ENCODE results near the gene CCT3.
A peak's percentile ranks its signal among the peaks of the same experiment; 100 is the strongest.

Gene CCT3

DNA sequence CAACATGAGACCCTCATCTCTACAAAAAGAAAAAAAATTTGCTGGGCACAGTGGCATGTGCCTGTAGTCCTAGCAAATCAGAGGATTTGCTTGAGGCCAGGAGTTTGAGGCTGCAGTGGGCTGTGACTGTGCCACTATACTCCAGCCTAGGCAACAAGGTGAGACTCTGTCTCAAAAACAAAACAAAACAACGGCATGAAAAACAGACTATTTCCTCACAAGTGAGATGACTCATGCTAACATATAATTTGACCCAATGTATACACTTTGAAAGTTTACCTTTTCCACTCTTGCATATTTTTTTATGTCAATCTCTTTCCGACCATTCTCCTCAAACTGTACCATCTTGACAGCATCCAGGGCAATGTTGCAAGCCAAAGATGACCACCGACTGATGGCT, 17.5 kb downstream of the CCT3 start:
- DNase-seq = no peak

DNA sequence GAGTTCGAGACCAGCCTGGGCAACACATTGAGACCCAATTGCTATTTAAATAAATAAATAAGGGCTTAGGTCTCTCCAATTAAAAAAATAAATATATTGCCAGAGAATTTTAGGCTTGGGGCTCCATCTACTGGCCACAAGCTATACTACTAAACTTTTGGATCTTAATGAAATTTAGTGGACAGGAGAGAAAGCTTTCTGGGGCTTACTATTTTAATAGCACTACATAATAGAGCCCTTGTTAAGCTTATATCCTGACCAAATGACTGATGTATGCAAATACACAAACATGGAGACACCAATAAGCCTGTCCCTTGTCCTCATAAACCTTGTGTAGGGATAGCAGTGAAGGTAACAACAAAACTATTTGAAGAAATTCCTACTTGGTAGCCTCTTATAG, 18.4 kb downstream of the CCT3 start:
- no peak for DNase-seq

DNA sequence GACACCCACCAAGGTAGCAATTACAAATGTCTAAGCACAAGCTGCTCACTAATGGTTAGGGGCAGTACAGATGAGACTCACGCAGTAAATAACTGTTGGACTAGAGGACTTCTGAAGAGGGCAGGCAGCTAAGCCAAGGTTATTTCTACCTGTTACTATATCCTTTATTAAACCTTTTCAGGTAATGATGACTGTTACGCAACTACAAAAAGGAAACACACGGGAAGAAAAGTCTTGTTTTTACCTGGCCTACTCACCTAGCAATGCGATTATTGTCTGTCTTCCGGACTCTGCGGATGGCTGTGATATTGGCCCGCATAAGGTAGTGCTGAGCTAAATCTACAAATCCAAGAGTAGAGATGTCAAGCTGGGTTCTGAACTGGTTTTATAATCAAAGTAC, 21.2 kb downstream of the CCT3 start:
- DNase-seq = no peak

DNA sequence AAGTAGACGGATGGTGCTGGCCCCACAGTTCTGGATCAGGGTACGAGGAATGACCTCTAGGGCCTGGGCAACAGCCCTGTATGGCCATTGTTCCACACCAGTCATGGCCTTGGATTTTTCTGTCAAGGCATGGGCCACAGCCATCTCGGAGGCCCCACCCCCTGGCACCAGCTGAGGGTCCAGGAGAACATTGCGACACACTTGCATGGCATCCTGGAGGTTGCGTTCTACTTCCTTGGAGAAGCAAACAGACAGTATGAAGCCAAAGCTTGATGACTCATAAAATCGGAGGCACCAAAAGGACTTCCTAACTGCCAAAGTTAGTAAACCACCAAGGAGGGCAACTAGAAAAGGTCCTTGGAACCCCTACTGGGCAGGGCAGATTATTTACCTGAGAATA, 27.1 kb downstream of the CCT3 start:
- DNase-seq = no peak

DNA sequence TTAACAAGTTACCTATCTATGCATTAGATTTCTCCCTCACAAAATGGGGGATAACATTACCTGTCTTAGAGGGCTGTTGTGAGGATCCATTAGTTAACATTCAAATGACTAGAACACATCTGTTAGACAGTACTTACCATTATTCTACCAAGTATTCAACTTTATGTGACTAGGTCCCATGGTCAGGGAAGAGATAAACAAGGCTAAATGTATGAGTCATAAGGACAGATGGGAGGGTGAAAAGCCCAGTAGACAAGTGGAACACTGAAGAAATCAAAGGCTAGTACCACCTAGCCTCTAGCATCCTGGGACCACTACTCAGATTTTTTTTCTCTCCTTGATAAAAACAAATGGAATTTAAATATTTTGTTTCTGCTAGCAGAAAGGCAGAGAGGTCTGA, 30.0 kb downstream of the CCT3 start:
- DNase-seq = no peak

DNA sequence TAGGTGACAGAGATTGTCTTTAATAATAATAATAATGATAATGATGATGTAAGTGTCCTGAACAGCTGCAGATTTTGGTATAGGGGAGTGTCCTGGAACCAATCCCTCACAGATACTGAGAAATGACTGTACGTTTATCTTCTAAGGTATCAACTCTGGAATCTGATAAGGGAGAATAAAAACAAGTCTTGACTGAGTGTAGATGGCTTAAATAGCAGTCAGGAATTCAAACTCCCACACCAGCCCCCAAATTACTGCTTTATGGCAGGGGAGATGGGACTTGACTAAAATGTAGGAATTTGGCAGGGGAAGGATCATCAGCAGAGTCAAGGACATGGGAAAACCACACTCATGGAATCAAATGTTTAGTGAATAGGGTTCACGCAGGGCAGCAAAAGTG, 32.9 kb downstream of the CCT3 start:
- no peak for DNase-seq

DNA sequence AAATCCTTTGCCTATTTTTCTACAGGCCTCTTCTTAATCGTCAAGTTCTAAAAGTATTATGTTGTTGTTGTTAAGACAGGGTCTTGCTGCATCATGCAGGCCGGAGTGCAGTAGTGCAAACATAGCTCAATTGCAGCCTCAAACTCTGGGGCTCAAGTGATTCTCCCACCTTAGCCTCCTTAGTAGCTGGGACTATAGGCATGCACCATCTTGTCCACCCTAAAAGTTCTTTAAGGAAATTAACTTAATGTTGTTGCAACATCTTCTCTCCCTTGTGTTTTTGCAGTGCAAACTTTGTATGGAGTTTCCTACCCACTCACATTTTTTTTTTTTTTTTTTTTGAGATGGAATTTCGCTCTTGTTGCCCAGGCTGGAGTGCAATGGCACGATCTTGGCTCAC, 34.9 kb downstream of the CCT3 start:
- no peak for DNase-seq

DNA sequence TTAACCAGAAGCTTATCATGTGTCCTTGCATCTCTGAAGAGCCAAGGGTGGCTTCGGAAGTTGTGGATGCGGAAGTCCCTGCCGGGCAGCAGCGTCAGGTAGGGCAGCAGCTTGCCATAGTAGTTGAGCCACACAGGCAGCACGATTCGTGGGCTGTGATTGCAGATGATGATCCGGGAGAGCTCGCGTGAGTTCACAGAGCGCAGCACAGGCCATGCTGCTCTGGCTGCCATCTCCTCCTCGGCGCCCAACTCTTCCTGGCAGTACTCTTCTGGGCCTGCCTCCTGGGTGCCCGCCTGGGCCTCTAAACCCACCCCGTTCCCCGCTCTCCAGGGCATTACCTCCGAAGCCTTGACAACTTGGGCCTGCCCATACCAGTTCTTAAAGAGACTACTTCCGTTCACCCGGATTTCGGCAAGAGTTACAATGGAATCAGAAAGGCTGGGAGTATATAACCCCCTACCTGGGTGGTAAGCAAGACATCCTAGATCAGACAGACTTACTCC, 39.2 kb downstream of the CCT3 start, which contains the start of gene VHLL:
Gene VHLL (minus strand): TSS at position 456 of the 506 bp plus-strand sequence. CDS start 118 bp downstream, at position 338.
- no peak for DNase-seq

DNA sequence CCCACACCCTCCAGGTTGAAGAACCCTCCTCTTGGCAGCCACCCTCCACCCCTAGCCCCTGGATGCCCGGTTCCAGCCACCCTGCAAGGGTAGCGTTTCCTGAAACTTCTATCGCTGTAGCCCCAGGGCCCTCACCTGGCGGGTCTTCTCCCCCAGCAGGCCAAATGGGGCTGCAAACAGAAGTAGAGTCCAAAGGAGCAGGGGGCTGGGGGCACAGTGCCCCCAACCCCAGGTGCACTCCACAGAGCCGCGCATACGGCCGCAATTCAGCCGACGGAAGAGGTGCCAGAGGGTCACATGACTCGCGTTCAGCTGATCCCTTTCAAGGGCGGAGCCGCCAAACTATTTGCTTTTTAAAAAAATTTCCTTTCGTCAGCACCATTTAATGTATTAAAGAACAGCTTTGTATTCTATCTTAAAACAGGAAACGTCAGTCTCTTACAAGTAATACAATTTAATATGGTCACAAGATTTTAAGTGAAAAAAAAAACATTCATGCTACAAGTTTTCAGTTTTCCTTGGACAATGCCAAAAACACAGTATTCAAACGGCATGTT, 42.6 kb downstream of the CCT3 start, which contains the start of gene GLMP:
Gene GLMP (minus strand): TSS at position 289 of the 557 bp plus-strand sequence. CDS start 34 bp downstream, at position 255.
- peak in 1 of 2 experiments; percentile 1 for DNase-seq

DNA sequence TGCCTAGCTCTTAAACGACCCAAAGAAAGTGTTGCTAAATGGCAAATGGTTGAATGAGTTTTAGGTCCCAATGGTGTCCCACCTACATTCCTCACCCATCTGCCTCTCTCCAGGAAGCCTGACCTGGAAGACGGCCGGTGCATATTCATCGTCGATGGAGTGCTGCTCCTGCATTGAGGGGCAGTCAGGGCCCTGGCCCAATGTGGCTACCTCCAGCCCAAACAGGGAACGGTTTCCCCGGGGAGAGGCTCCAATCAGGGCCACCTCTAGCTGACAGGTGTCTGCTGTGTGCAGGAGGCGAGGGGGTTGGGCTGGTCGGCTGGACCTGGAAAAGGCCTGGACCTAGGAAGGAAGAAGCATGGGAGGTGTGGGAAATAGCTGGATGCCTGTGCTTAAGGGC, 44.2 kb downstream of the CCT3 start:
- DNase-seq = no peak

DNA sequence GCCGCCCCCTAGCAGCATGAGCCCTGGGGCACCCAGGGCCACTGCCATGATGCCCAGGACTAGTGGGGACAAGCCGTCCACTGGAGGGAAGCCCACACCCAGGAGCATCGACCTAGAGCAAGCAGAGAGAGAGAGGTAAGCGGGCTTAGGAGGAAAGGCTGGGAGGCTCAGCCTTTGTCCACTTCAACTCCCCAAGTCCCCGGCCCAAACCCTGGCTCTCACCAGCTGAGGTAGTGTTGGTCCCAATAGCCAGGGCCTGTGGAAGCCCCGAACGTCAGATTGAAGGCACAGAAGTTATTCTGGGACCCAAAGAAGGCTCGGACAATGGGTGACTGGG, 45.0 kb downstream of the CCT3 start:
- no peak for DNase-seq

DNA sequence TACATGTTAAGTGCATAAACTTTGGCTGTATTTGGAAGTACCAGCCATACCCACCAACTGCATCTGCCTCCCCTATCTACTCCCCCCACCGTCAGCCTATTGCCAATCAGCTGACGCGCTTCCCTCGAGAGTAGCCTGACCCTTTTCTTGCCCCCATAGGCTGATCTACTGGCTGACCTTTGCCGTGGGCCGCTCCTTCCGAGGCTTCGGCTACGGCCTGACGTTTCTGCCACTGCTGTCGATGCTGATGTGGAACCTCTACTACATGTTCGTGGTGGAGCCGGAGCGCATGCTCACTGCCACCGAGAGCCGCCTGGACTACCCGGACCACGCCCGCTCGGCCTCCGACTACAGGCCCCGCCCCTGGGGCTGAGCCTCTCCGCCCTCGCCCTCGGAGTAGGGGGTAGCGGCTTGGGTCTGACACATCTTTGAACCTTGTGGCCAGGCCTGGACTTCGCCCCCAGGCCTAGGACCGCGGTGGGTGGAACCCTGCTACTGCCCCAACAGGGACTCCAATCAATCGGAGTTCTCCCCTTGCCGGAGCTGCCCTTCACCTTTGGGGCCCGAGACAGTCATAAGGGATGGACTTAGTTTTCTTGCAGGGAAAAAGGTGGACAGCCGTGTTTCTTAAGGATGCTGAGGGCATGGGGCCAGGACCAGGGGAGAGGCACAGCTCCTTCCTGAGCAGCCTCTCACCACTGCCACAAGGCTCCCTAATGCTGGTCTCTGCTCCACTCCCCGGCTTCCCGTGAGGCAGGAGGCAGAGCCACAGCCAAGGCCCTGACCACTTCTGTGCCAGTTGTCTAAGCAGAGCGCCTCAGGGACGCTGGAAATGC, 46.6 kb downstream of the CCT3 start:
- DNase-seq = peak in 1 of 2 experiments; percentile 52

DNA sequence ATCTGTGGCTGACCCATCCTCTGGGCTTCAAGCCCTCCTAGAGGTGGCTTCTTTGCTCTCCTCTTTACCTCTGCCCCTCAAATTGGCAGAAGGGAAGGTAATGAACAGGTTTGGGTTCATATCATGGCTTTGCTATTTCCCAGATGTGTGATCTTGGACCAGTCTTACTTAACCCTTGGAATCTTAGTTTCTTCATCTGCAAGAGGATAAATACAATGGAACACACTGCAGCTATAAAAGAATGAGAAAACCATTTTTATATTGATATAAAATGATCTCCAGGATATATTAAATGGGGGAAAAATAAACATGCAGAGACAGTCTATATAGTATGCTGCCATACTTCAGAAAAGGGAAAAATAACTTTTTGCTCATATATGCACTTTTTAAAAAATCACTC, 48.2 kb downstream of the CCT3 start:
- DNase-seq = no peak

DNA sequence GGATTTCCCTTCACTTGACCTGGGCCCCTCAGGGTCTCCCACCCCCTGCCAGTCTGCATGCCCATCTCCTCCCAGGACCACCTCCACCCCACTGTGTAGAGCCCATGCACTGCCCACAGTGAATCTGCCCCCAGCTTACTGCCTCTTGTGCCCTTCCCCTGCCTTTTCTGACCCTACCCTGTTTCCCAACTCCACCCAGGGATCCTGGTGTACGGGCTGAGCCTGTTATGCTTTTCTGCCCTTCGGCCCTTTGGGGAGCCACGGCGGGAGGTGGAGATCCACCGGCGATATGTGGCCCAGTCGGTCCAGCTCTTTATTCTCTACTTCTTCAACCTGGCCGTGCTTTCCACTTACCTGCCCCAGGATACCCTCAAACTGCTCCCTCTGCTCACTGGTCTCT, 52.0 kb downstream of the CCT3 start:
- no peak for DNase-seq

DNA sequence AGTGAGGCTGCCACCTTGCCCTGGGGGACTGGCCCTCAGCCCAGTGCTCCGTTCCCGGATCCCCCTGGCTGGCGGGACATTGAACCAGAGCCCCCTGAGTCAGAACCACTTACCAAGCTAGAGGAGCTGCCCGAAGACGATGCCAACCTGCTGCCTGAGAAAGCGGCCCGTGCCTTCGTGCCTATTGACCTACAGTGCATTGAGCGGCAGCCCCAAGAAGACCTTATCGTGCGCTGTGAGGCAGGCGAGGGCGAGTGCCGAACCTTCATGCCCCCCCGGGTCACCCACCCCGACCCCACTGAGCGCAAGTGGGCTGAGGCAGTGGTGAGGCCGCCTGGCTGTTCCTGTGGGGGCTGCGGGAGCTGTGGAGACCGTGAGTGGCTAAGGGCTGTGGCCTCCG, 52.7 kb downstream of the CCT3 start:
- no peak for DNase-seq

DNA sequence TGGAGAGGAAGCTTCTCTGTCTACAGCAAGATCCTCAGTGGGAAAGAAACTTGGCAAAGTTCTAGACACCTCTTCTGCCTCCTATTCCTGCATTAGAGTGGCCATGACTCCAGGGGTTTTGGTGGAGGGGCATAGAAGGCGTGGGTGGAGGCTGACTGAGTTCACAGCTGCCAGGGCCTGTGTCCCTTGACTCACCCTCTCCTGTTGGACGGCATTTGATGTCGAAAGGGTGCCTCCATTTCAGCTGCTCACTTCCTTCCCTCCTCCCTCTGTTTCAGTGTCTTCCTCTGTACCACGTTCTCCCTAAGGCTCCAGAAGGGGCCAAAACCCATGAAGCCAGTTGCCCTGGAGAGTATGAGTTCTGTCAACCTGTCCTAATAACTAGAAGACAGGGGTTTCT, 53.3 kb downstream of the CCT3 start:
- DNase-seq = no peak

DNA sequence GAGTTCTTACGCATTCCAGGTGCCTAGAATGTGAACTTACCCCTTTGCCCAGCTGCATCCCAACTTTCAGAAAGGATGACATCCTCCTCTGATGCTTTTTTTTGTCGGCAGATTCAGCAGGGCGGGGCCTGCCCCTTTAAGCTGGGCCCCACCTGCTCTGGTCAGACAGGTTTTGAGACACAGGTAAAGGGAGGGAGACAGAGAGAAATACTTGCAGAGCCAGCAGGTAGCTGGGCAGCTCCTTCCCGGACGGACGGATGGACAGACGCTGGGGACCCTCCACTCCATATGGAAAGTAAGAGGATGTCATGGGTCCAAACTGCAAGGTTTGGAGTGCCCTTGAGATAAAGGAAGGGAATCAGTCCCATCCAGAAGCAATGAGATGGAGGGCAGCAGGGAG, 54.0 kb downstream of the CCT3 start, which contains the start of gene TMEM79:
Gene TMEM79 (plus strand): TSS at position 214 of the 400 bp plus-strand sequence. CDS start 902 bp downstream, outside the sequence.
- DNase-seq = no peak

DNA sequence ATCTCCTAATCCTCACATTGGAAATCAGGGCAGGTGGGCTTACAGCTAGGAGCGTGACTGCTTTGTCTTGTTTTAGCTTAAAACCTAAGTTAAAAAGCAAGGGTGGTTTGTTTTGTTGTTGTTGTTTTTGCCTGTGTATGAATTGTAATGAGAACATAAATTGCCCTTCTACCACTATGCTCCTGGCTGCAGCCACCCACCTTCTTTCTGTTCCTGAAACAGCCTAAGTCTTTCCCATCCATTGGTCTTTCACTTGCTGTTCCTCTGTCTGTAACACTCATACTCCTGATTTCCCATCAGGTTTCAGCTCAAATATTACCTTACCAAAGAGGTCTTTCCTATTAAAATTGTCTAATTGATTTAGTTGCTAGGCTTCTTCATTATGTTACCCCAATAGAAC, 54.6 kb downstream of the CCT3 start:
- DNase-seq = no peak

DNA sequence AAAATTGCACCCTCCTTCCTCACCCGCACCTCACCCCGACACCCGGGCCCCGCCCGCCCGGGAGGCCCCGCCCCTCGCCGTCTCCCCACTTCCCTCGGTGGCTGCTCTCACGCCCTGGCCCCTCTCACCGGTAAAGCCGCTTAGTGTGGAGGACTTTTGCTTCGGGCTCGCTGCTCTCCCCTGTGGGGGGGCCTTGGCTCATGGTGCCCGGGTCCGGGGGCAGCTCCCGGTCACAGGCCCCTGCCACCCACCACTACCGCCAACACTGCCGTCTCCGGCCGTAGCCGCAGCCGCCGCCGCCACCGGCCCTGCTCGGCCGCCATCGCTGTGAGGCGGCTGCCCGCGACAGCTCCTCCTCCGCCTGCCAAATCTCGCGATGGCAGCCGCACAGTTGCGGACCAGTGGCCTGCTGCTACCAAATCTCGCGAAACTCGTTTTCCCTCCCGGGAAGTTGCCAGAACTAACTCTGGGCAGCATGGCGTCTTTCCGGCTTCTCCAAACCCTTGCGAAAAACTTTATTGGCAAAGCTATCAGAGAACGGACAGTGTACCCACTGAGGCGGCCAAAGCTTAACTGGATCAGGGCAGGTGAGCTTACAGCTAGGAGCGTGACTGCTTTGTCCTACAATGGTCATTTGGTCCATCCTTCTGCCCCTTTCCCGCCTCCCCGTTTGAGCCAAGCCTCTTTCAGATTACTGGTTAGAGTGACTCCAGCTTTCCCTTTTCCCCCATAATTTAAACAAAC, 55.4 kb downstream of the CCT3 start, which contains the start of gene SMG5:
Gene SMG5 (minus strand): TSS at position 347 of the 744 bp plus-strand sequence. CDS start 145 bp downstream, at position 202.
- DNase-seq = peak; percentile 67 to 86

DNA sequence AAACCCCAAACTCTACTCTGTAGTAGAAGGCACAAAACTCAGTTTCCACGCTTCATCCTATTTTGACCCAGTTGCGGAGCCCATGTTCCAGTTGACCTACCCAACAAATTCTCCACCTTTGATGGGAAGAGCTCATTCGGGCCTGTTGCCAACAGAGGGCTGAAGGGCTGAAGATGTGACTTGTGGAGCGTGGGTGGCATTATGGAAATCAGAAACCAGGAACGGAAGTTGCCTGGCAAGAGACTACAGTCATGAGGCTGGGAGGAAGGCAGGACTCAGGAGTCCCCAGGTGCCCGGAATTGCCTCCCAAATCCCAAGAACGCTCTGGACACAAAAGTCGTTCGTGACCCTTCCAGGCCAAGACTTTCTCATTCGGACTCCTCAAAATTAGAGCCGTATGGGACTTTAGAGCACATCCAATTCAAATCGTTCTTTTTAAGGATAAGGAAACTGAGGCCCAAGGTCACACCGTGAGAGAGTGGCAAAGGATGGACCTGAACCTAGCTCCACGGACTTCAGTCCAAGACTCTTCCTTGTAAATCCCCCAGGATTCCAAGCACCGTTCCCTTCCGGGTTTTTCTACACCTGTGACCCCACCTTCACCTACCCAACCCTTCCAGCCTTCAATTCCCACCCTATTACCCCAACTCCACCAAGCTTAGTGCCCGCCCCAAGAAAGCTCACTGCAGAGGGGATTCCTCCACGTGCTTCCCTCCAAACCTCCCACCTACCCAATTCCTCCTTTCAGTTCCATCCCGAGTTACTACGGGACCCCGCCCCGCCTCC, 56.2 kb downstream of the CCT3 start:
- DNase-seq = no peak

DNA sequence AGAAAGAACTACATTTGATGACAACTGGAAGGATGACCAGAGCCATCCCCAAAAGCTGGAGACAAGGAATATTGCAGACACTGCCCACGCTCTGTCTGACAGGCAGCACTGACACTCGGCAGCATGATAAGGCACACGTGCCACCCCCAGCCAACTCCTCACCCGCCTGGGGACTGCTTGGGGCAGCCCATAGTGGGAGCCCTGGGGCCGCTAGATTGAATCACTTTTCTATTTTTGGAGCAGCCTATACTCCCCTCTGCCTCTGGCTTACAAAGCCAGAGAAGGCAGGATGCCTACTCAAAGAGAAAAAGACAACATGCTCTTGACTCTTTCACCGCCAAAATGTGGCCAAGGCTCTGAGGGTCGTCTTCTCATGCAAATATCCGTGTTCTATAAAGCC, 56.8 kb downstream of the CCT3 start:
- DNase-seq = no peak

DNA sequence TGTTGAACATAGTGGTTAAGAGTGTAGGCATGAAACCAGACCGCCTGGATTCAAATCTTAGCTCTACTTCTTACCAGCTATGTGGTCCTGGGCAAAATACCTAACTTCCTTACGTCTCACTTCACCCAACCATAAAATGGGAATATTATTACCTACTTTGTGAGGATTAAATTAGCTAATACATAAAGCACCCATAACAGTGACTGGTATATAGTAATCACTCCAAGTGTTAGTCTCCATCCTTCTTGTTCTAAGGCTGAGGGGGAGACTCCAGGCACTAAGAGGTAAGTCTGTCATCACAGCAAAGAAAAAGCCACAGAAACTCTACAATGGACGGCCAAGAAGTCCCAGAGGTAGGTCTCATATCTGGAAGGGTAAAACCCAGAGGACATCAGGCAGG, 58.3 kb downstream of the CCT3 start:
- DNase-seq = no peak

DNA sequence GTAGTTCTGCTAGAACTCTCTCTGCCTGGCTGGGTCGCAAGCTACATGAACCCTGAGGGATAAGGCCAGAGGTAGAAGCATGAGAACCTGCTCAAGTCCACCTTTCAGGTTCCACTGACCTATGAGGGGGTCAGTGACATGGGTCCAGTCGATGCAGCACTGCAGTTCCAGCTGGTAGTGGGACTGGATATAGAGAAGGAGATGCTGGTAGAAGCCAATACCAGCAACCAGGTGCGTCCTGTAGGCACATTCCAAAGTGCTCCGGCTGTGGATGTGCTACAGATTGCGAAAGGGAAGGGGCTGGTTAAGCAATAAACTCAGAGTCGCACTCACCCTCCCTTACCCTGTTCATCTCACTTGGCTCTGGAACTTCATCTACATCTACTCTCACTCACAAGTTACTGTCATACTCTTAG, 61.1 kb downstream of the CCT3 start:
- DNase-seq = no peak

Data from cerebellar nuclear complex (tissue), 1 donor.